ENCODE measurements around the gene SNTG2.

DNA sequence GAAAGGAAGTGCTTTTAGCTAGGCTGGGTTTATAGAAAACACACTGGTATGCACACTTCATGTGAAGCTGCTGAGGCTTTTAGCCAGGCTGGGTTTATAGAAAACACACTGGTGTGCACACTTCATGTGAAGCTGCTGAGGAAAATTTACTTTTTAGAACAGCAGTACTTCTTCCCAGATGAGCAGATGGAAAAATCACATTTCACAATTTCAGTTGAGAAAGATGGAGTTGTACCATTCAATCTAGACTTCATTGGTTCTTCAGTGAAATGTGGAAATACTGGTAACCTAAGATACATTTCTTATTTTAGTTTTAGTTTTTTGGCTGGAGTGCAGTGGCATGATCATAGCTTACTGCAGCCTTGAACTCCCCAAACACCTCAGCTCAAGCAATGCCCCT is 11.1 kb downstream of the SNTG2 start:
- TF ChIP-seq, protein P1, sequence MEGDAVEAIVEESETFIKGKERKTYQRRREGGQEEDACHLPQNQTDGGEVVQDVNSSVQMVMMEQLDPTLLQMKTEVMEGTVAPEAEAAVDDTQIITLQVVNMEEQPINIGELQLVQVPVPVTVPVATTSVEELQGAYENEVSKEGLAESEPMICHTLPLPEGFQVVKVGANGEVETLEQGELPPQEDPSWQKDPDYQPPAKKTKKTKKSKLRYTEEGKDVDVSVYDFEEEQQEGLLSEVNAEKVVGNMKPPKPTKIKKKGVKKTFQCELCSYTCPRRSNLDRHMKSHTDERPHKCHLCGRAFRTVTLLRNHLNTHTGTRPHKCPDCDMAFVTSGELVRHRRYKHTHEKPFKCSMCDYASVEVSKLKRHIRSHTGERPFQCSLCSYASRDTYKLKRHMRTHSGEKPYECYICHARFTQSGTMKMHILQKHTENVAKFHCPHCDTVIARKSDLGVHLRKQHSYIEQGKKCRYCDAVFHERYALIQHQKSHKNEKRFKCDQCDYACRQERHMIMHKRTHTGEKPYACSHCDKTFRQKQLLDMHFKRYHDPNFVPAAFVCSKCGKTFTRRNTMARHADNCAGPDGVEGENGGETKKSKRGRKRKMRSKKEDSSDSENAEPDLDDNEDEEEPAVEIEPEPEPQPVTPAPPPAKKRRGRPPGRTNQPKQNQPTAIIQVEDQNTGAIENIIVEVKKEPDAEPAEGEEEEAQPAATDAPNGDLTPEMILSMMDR (IDR thresholded peaks at IDR 0.05; ENCODE audit: insufficient read depth, low read depth, low read length): no peak
- no peak for TF ChIP-seq EZH2 (IDR thresholded peaks at IDR 0.05; ENCODE audit: insufficient read depth, low read length)
